GM19467 (cell line): ENCODE results near the gene LCA5L.
"Not testable (repeated sequence)": the region's sequence is repeated elsewhere in the genome, so short reads cannot be mapped to it uniquely, and the experiment has no call there.

Experiments used
- ATAC-seq: cut with Tn5 transposase; IDR thresholded peaks from one replicate; pipeline ENCODE4 v1.9.1; 2021; ENCODE audit warnings: mild to moderate bottlenecking, moderate library complexity; ENCODE audit not compliant: unreplicated experiment

The LCA5L gene

GRCh38 chr21:39452207-39452969 lies 6.8 kb upstream of the LCA5L start:
- no peak for ATAC-seq

GRCh38 chr21:39451332-39452206 lies 6.0 kb upstream of the LCA5L start, which contains the start of gene SH3BGR:
Gene SH3BGR, plus strand, starts transcription at chr21:39451970. Its CDS starts 127 bp downstream, at chr21:39452097.
- ATAC-seq = no peak

- ATAC-seq = no peak
These were observed 1.7 kb upstream of the LCA5L start for GRCh38 chr21:39447264-39447663.

DNA sequence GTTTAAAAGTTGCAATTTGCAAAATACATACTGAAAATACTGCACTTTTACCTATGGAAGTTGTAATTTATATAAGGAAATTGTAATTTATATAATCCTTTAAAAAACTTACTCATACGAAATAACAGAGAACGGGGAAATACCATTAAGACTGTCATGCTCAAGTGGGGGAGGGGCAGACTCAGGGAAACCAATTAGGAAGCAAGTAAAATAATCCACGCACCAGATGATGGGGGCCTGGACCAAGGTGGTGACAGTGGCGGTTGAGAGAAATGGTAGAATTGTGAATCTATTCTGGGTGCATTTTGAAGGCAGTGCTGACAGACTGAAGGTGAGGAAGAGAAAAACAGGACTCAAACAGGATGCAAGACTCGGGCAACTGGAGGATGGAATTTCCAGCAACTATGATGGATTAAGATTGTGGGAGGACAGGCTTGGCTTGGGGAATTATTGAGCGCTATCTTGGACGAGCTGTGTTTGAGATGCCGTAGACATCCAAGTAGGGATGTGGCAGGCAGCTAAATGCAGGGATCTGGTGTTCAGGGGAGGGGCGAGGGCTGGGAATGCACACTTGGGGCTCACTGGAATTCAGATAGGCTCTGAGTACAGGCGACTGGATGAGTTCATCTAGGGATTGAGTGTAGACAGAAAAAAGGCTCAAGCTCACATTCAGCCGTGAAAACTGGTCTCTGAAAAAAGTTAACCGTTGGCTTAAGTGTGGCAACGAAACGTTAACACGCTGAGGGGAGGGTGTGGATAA lies 977 bp downstream of the LCA5L start:
- ATAC-seq = no peak

DNA sequence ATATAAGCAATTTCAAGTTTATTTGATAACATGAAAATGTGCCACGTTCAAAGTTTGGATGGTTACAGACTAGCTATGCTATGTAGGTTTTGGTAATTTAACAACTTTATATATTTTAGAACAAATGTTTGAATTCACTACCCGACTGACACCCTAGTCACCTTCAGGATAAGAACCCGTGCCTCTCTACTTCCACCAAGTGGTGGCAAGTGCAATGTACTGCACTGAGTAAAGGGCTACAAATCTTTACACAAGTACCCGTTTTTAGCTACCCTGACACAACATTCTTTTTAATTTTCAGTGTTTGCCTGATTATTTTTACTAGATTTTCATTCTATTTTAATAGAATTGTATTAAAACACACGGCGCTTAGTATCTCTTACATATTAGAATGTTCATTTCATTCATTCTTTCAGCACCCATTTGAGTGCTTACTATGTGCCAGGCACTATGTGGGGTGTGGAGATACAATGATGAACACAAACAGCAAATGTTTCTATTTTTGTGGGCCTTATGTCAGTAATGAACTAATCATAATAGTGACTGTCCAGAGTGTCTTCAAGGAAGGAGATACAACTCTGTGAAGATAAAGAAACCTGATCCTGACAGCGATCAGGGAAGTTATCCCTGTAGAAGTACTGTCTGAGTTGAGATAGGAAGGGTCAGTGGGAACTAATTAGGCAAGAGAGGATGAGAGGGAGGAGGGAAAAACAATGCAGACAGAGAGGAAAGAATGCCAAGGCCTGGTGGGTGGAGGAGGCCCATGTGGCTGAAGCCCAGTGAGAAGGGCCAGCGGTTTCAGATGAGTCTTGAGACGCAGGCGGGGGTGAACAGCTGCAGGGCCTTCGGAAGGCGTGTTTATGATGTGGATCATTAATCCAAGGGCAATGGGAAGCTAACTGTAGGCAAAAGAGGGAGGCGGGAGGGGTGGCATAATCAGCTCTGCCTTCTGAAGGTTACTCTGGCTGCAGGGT lies 3.8 kb downstream of the LCA5L start:
- peak; percentile 39 for ATAC-seq

DNA sequence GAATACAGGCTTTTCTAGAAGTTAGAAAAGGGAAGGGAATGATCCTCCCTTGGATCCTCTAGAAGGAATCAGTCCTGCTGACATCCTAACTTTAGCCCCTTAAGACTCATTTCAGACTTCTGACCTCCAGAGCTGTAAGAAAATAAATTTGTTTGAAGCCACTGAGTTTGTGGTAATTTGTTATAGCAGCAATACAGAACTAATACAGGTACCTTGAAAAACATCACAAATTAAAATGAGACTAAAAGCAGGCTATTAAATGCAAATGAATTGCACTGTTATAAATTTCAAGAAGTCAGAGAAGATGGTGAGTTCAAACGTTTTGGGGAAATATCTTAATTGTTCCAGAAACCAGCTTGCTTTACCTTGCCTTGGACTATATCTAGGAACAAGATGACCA lies 6.3 kb downstream of the LCA5L start:
- no peak for ATAC-seq

- no peak for ATAC-seq
These were observed 10.6 kb downstream of the LCA5L start for GRCh38 chr21:39434950-39435349.

DNA sequence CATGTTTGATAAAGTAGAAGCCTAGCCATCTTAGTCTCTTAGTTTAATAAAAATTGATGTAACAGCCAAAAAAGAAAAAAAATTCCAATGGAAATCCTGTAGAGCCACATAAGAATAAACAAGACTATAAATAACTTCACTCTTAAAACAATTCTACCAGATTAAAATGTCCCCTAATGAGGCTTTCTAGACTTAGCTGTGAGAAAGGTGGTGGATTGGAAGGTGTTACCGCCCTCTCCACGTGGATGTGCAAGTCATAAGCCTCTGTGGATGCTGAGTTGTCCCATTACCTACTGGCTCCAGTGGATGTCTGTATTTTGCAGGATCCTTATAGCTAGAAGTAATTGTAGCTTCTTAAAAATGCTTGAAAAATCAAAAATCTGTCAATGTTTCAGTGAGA lies 14.6 kb downstream of the LCA5L start:
- ATAC-seq = no peak

GRCh38 chr21:39430457-39430856 lies 15.1 kb downstream of the LCA5L start:
- no peak for ATAC-seq

DNA sequence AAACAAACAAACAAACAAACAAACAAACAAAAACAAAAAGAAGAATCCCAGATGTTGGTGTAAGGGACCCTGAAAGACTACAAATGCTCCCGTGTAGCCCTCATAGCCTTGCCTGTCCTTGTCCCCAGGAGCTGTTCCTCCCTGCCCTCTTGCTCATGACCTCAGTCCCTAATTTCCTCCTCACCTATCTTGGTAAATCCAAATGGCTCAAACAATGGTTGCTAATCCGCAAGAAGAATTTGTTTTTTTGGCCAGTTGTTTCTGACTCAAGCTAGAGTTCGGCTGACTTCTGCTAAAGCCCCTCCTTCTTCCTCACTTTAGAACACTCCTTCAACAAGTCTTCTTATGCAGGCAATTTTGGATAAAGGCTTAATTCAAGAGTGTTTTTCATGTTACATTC lies 15.6 kb downstream of the LCA5L start:
- ATAC-seq = no peak

DNA sequence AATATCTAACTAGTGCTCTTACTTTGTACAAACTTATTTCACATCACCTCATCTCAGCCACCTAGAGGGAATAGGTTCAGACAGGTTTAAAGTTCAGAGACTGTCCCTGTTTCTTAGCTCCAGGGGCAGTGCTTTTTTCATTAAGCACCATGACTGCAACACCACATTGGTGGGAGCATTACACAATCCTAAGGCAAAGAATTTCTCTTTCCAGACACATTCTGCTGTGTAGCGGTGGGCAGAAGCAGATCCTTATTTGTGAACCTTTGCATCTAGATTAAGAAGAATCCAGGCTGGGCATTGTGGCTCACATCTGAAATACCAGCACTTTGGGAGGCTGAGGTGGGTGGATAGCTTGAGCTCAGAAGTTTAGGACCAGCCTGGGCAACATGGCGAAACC lies 16.1 kb downstream of the LCA5L start:
- no peak for ATAC-seq

GRCh38 chr21:39422527-39423241 lies 22.9 kb downstream of the LCA5L start:
- no peak for ATAC-seq

- ATAC-seq = not testable (repeated sequence)
These were observed 26.4 kb downstream of the LCA5L start for GRCh38 chr21:39419204-39419603.

- no peak for ATAC-seq
These were observed 39.5 kb downstream of the LCA5L start for GRCh38 chr21:39406065-39406464.

GRCh38 chr21:39400173-39400572 lies 45.4 kb downstream of the LCA5L start:
- ATAC-seq = no peak

DNA sequence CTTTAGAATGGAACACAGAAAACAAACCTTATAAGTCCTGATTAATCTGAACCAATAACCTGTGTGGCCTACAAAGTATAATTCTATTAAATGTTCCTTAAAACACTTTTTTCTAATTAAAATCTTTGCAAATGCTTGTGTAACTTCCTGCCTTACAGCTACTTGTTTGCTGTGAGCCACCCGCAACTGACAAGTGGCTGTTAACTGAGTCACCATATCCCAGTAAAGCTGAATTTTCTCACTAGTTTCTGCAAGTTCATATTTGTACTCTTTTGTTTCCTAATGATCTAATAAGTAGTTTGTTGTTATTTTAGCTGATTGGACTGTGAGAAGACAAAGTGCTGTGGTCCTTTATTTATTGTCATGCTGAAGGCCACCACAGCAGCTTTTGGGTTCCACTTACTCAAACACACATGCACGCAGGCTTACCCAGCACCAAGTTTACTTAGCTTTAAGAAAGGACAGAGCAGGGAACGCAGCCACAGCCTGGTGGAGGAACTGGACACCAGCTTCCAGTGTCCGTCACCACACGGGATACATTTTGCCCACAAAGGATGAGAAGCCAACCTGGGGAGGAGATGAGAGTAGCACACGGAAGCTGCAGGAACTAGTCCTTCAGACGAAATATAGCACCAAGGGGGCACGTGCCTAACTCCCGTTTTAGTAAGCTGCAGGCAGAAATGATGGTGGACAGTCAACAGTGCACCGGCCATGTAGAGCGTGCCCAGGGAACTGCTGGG lies 47.8 kb downstream of the LCA5L start:
- no peak for ATAC-seq

GRCh38 chr21:39392981-39393380 lies 52.6 kb downstream of the LCA5L start:
- no peak for ATAC-seq

DNA sequence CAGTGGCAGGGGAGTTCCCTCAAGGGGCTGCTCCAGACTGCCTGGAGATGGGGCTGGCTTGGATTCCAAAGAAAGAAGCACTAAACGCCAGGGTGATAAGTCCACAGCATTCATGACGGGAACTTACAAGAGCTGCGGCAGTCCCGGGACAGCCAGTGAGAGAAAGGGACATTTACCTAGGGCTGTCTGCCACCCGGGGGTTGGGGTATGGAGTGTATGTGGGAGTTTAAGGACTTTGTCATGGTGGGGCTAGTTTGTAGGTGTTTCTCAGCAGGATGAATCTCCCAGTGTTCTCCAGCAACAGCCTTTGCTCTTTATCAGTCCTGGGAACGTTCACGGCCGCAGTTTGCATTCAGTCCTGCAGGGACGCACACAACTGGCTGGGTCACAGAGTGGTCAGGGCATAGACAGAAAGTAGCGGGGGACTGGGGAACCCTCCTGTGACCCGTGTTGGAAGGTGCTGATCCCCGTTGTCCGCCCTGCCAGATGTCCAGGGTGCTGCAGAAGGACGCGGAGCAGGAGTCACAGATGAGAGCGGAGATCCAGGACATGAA lies 55.3 kb downstream of the LCA5L start:
- no peak for ATAC-seq

- no peak for ATAC-seq
These were observed 56.8 kb downstream of the LCA5L start for GRCh38 chr21:39388811-39389155.
